Stimulated activated CD8-positive, alpha-beta memory T cell treated with anti-CD3 and anti-CD28 coated beads, Interleukin-7, amount 100 ng/mL, for 48 hours (primary cell): ENCODE measurements around the gene CMYA5.
"Not testable (repeated sequence)": the region's sequence is repeated elsewhere in the genome, so short reads cannot be mapped to it uniquely, and the experiment has no call there.

Experiments used
- DNase-seq, 2 donors: peaks; one replicate each; pipeline ENCODE4 v3.0.0-alpha.2; 2020; ENCODE audit warnings: low read depth in 1 of 2; ENCODE audit errors: extremely low read depth in 1 of 2

CMYA5 gene

DNA sequence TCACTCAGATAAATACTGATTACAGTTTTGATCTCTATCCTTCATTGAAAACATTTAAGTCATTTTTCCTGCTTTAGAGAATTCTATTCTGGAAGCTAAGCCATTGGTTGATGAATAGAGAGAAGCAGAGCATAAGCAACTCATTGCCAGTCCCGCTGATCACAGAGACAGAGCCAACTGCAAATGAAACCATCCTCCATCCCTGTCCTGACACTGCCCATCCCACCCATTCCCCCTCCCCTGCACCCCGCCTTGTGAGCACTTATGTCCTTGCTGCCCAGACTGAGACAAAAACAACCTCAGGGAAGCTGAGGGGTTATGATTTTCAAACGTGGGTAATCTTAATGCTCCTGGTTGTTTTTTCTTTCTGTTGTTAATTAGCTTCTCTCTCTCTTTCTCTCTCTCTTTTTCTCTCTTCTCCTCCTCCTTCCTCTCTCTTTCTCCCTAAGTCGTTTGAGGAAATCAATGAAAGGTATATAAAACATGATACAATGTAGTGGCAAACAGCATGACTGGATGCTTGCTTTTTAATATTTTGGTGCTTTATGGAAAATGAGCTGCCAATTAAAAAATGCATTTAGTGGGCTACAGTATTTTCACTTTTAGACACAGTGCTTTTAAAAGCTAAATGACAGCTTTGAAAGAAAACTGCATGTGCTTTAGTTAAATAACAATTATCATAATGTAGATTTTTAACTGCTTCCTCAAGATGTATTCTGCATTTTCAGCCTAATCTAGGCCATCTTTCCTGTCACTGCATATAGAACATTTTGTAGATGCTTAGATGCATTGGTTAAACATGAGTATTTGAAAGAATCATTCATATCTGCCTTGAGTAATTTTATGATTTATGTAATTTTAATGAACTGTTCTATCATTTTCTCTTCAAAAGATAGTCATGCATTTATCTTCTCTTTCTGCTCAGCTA is 57.3 kb downstream of the CMYA5 start:
- no peak for DNase-seq

DNA sequence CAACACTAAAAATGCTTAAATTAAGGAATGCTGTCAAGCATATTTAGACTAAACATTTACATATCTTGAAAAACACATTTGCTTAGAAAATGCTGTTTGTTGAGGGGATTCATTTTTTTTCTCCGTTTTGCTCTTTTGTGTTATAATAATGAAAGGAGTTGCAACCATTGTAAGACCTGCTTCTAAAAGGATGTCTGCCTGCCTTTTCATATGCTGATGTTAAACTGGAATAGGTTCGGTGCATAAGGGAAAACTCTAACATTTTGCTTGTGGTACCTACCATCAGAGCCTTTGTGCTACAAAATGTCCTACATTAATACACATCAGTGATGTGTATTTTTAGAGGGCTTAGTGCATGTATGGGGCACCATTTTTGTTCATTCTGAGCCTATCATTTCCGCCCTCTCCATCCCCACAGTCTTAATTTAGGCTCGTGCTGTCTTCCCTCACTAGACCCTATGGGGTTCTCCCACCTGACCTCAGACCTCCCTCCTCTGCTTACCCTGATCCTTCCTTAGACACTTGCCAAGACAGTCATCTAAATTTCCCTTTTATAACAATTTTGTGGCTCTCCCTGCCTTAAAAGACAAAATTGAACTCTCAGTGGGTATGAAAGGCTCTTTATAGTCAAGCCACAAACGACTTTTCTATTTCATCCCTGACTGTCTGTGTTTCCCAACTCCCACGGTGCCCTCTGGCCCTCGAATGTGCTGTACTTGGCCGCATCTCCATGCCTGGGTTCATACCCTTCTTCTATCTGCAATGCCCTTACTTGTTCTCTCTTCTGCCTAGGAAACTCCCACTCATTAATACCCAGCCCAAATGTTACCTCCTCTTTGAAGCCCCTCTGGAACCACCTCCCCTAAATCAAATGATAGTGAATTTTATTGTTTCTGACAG is 61.2 kb downstream of the CMYA5 start:
- no peak for DNase-seq

DNA sequence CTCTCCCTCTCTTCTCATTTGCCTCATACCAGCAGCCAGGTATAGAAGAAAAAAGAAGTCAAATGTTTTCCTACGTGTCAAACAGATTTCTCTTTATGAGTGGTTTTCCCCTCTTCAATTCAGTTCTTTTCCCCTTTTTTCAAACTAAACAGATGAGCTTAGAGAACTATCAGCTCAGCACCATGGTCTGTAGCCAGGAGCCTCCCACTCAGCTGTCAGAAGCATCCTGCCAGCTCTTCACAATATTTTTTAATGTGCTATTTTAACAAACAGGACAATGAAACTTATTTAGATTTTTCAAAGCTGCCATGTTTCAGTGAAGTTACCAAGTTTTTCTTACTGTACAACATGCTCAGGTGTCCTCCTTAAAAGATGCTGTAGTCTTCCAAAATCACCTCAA is 63.5 kb downstream of the CMYA5 start:
- no peak for DNase-seq

DNA sequence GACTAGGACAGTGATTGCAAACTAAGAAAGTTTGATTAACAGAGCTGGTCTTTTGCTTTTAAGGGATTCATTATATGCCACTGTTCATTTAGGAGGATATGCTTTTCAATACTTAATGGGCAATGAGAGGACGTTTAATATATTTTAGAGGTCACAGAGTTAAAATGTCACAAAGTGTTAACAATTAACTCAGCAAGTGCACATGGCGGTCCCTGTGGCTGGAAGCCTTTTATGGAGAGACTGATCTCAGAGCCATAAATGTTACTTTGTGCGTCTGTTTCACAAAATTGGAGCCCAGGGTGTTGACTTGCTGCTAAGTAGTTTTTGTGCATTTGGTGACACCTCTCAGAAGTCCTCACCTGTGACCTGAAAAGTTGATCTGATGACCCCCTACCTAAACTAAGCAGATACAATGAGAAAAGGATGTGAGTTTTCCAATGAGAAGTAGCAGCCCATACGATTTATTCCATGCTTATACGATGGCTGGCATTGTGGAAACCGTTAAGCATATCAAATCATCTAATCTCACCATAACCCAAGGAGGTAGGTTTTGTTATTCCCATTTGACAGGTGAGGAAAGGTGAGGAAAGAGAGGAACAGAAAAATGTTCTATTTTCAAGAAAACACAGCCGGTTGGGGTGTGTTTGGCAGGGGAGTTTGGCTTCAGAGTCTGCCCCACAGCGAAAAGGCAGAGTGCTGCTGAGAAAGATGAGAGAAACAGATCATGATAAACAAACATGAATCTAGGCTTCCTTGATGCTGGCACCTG is 64.4 kb downstream of the CMYA5 start:
- DNase-seq: no peak

DNA sequence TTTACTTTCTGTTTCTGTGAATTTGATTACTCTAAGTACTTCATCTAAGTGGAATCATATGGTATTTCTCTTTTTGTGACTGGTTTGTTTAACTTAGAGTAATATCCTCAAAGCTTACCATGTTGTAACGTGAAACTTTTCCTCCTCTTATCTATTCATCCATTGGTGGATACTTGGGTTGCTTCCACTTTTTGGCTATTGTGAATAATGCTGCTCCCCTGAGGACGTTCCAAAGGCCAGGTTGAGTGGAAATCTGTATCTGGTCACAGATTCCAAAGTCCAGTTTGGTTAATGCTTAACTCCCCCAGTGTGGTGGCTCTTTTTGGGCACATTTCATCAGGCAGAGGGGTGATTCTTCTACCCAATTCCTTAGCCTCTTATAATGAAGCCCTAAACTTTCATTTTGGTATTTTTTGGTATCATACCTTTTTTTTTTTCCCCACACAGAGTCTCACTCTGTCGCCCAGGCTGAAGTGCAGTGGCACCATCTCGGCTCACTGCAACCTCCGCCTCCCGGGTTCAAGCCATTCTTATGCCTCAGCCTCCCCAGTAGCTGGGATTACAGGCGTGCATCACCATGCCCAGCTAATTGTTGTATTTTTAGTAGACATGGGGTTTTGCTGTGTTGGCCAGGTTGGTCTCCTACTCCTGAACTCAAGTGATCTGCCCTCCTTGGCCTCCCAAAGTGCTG is 65.4 kb downstream of the CMYA5 start:
- no peak for DNase-seq

DNA sequence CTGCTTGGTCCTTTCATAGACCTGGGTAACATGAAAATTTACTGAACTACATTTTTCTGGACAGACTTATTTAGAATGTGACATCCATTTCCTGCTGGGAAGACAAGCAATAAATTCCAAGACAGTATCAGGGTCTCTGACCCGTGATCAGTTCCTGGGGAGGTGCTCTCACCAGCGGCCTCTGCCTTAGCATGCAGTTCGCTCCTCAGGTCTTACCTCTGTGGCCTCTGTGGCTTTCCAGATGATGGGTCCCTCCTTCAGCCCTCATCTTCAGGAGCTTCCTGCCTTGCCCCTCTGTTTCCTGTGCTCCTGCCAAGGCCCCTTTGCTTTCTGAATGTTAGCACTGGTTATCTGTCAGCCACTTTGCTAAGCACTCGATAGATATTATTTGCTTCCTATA is 66.4 kb downstream of the CMYA5 start:
- no peak for DNase-seq

DNA sequence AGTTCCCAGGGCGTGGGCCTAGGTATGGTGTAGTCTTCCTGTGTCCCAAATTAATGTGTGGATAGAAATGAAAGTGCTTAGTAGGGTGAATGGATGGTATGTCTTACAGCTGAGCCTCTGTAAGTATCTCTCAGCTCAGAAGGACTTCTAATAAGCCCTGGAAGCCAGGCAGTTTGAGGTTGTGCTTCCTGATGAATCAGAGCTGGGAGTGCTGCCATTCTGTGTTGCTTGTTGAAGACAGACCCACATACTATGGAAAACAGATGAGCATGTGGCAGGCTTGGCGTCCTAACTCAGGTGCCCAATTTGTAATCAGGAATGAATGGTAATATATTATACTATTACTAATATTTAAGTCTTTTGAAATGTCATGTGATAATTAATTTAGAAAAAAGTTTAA is 69.8 kb downstream of the CMYA5 start:
- no peak for DNase-seq

DNA sequence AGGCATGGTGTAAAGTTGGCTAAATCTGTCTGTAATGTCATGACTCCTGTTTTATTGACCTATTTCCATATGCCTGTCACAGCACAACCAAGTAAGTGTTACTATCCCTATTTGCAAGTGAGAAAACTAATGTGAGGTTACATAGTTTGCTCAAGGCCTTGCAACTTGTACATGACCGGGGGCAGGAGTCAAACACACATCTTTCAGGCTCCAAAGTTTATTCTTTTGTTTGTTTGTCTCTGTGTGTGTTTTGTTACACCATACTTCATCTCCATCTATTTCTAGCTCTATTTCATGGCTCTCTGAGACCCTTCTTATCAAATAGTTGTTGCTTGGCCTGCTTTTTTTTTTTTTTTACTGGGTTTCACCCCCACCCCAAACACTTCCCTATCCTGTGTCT is 70.2 kb downstream of the CMYA5 start:
- no peak for DNase-seq

DNA sequence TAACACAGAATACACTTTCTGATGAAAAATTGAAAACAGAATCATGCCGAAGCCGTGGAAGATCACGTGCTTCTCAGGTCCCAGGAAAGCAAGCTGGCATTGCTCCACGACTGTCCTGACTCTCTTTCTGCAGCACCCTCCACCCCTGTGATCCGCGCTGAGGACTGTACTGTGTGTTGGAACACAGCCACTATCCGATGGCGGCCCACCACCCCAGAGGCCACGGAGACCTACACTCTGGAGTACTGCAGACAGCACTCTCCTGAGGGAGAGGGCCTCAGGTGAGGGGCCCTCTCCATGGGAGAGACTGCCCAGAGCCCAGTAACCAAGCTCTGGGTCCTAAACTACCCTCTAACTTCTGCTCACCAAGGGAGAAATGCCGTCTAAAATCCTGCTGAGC is 73.3 kb downstream of the CMYA5 start:
- no peak for DNase-seq

DNA sequence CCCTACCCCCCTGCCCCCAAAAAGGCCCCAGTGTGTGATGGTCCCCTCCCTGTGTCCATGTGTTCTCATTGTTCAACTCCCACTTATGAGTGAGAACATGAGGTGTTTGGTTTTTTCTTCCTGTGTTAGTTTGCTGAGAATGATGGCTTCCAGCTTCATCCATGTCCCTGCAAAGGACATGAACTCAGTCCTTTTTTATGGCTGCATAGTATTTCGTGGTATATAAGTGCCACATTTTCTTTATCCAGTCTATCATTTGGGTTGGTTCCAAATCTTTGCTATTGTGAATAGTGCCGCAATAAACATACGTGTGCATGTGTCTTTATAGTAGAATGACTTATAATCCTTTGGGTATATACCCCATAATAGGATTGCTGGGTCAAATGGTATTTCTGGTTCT is 74.5 kb downstream of the CMYA5 start:
- not testable (repeated sequence) for DNase-seq

DNA sequence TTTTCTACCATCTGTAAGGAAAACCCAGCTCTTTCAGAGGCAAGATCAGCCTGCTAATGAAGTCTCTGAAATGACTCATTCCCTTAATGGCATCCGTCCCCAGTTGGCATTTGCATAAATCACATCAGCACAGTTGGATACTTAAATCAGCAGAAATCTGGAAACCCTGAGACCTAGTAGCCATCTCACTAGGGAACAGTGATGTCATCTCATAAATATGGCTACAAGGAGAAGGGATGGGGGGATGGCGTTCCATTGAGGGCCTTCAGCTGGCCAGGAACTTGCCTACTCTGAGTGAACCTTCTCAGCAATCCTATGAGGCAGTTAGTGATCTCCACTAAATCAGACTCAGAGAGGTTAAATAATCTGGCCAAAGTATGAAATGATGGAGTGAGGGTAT is 81.8 kb downstream of the CMYA5 start:
- no peak for DNase-seq

DNA sequence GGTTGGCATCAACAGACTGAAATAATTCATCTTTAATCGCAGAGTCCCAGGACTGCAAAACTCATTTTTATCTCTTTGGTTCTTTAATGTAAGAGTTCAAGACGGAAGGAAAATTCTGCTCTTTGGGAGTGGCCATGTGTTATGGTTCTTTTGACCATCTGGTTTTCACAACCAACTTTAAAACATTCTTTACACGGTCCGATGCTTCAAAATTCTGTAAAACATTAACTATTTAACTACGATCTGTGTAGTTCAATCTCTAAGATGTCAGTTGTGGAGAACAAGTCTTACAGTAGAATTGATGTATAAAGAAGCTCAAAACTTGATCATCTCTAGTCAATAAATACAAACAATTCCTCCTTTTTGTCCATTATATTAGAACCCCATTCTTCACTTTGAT is 83.0 kb downstream of the CMYA5 start:
- no peak for DNase-seq

DNA sequence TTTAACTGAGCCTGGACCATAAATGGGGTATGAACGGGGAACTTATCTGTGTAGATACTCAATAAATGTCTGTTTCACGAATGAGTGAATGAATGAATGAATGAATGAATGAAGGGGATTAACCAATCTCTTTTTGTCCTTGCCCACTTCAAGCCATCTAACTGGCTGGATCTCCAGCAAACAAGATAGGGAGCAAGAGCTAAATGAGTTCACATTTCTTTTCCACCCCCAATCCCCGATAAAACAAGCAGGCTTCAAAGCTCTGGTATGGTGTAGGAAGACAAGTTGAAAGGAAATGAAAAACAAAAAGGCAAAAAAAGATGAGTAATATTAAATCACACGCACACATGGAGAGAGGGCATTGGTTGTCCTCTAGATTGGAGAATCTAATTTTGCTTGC is 84.0 kb downstream of the CMYA5 start:
- DNase-seq: no peak

DNA sequence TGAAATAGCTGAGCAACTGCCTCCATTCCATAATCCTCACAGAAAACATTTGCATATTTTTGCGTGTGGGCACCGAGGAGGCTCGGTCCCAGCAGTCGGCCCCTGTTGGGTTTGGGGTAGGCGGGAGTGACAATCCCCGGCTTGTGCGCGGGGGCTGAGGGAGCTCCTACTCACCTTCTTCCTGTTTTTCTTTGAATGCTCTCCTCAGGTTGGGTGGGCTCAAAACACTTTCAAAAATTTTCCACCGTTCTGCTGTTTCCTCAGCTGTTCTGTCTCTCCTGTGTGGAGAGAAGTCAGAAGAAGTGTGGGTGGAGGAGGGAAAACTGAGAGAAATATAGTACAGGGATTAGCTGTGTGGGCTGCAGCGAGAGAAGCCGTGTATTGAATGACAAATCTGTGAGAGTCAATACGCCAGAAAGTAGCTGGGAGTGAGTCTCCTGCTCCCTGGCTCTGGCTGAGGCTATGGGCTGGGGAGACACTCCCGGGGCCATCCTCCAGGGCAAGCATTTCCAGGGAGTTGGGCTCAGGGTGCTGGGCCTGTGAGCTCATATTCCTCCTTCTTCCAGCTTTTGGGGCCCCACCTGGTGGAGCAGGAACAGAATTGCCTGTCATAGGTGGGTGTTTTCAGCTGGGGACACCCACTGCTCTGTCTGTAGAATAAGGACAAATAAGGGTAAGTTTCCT is 84.7 kb downstream of the CMYA5 start:
- DNase-seq: no peak

DNA sequence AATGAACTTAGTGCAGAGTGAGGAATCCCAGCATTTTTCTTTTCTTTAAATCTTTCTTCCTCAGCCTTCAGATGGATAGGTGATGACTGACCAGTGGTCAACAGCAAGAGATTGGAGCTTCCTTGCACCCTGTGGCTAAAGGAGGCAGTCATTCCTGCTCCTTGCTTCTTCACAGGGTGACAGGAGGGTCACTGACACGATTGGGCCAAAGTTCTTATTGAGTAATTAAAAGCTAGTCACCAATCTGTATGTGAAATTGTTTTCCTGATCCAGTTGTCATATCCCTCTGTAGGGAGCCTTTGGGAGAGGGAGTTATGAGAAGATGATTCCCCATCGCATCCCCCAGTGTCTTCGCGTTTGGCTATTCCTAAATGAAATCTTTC is 85.2 kb downstream of the CMYA5 start:
- no peak for DNase-seq

DNA sequence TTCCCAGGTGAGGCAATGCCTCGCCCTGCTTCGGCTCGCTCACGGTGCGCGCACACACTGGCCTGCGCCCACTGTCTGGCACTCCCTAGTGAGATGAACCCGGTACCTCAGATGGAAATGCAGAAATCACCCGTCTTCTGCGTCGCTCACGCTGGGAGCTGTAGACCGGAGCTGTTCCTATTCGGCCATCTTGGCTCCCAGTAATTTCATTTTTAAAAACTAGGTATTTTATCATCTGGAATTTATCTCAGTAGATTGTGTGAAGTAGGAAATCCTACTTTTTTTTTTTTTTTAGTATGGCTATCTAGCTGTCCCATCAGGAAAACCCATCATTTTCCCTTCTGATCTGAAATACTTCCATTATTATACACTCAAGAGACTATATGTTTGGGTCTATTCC is 95.1 kb downstream of the CMYA5 start:
- DNase-seq: not testable (repeated sequence)

DNA sequence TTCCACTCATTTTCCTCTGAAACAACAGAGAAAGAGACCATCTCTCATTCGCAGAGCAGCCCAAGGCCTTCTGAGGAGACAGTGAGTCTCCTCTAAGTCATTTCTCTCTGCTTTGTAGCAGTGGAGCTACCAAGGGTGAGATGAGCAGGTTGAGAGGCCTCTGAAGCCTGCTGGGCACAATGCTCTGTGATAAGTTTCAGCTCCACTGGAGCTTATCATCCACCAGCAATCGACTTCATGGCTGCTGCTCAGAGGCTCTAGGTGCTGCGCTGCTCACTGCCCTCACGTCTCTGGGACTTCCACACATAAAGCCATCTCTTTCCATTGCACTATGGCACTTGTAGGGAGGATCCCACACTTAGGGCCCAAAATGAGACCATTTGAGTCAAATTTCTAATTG is 96.3 kb downstream of the CMYA5 start:
- no peak for DNase-seq

DNA sequence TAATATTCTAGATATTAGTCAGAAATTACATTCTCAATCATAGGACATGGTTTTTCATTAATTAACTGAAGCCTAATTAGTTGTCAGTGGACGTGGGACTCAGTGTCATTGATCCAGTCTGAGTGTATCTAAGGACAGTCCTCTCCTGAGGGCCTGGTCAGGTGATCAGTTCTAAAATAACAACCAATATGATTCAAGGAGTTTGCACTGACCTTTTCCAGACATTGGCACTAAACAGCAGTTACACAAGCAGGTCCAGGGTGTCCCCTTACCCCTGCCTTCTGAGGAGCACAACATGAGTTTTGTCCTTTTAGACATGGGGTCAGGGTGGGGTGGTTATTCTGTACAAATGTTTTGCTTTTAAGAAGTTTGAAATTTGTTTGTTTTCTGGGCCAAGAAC is 97.8 kb downstream of the CMYA5 start:
- DNase-seq: no peak

DNA sequence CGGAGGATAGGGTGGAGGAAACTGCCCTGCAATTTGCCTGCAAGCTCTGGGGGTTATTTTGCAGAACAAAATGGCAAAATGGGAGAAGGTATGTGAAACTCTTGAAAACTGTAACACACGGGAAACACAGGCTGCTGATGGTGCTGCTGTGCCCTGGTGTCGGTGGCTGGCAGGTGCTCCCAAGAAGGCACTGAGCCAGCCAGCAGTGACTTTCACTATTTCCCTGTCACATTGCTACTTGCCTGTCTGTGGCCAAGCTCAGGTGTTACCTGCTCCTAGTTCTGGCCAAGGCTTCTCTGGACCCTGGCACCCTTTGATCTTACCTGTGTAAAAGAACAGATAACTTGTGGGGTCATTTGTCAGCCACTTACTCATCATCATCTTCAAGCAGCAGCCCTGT is 102.2 kb downstream of the CMYA5 start:
- no peak for DNase-seq

DNA sequence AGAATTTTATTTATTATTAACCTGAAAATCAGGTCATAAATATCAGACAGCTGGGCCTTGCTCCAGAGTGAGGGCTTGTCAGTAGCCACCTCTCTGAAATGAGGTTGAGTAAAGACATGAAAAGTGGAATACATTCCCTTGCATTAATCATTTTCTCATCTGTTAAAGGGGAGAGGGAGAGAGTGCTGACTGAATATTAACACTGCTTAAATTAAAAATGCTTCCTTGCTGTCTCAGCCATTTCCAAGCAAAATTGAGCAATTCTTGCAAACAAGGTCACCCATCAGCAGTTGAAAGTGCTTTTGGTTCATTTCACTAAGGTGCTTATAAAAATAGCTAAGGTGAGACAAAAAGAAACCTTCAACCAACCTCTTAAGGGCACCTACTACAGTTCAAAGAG is 102.8 kb downstream of the CMYA5 start:
- no peak for DNase-seq
